Astrocyte (in vitro differentiated cells and primary cell): ENCODE data around the gene ATG13. TPM values are rescaled to one million over a fixed set of nuclear protein-coding genes. Genes with fewer than 3 reads are reported as not detected.

Source experiments
- total RNA-seq: library from RNA; stranded (reverse); gene quantifications from 2 replicates; pipeline ENCODE4 v1.2.1, GENCODE V29; 2021

ATG13 gene
- total RNA-seq, 1 donor from 2014 or later: 116 TPM

Other genes with a start within 250 kb of the ATG13 start
- 277 and 325 TPM in 2 replicates for gene MDK, start 235.9 kb upstream of the ATG13 start, total RNA-seq
- gene CHRM4, start 225.8 kb upstream of the ATG13 start, total RNA-seq: 0.27 and 0.43 TPM in 2 replicates
- 29.0 and 29.4 TPM in 2 replicates for gene AMBRA1, start 23.5 kb upstream of the ATG13 start, total RNA-seq
- gene HARBI1, start 326 bp upstream of the ATG13 start, total RNA-seq: 7.9 and 8.1 TPM in 2 replicates
- gene ARHGAP1, start 83.1 kb downstream of the ATG13 start, total RNA-seq: 116 and 129 TPM in 2 replicates
- gene ZNF408, start 83.5 kb downstream of the ATG13 start, total RNA-seq: 18.3 and 20.3 TPM in 2 replicates
- gene F2, start 101.7 kb downstream of the ATG13 start, total RNA-seq: 0.57 and 0.60 TPM in 2 replicates
- gene CKAP5, start 228.7 kb downstream of the ATG13 start, total RNA-seq: 94.5 and 99.9 TPM in 2 replicates